Measurements from ENCODE around the gene ATP1A3.
"Not testable (repeated sequence)": the region's sequence is repeated elsewhere in the genome, so short reads cannot be mapped to it uniquely, and the experiment has no call there.

The ATP1A3 gene

DNA sequence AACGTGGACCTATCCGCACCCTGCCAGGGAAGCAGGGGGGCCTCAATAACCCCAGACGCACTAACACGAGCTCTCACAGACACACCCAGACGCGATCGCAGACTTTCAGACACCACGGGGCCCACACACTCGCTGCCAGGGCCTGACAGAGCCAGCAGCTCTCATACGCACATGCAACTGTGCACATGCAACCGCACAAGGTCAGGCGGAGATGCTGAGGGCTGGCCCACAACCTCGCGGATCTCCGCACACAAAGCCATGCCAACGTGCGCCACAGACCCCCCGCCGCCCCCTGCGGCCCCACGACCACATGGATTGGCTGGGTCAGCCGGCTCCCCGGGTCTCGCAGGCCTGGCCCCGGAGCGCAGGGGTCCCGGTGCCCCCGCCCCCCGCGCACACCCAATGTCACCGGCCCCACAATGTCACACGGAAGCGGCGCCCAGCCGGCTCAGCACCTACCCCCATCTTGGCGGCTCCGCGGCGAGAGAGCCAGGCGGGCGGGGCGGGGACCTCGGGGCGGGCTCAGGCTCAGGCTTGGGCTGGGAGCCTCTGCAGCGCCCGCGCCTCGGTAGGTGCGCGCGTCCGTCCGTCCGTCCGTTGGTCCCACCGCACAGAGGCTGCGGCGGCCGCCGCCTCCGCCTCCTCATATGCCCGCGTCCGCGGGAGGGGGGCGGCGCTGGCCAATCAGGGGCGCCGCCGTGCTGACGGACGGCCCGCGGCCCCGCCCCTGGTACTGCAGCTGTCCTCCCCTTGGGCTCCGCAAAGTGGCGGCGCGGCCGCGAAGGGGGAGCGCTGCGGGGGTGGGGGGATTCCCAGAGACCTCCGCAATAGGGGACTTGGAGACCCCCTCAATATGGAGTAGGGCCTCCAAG, at the start of gene ATP1A3:
Gene ATP1A3, minus strand, starts transcription at position 619 of the 872 bp plus-strand sequence. Its CDS starts 154 bp downstream, at position 465.
- DNase-seq: peak; percentile 95

- no peak for DNase-seq
These were observed 48.6 kb upstream of the ATP1A3 start for GRCh38 chr19:42042455-42043170.

- DNase-seq: not testable (repeated sequence)
These were observed 46.5 kb upstream of the ATP1A3 start for GRCh38 chr19:42040491-42040890.

- no peak for DNase-seq
These were observed 46.0 kb upstream of the ATP1A3 start for GRCh38 chr19:42040031-42040430.

DNA sequence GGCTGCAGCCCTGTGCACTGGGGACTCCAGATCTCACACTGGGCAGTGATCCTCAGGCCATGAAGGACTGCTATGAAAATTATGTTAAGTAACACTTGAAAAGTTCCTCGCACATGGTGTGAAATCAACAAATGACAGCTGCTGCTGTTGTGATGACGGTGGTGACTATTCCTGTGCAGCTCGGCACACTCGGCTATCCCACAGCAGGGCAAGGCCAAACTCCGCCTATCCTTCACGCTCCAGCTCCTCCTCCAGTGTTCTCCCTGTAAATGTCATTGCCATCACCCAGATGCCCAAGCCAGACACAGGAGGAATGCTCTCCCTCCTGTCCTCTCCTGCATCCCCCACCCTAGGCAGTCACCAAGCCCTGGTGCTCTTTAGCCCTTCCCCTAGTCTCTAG, 44.6 kb upstream of the ATP1A3 start:
- DNase-seq: peak; percentile 95

DNA sequence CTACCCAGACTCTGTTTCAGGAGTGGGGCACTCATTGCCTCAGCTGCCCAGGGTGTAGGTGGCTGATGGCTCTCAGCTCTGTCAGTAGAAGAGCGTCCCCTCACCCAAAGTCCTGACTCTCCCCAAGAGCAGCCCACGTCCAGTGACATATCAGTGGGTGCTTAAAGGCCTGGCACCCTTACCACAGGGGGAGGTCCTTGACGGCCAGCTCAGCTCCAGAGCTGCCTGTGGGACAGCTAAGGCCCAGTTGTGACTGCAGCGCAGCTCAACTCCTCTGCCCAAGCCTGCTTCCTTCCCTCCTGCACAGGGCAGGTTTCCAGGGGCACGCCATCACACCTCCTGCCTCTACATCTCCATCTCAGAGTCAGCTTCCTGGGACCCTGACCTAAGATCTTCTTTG, 43.6 kb upstream of the ATP1A3 start:
- no peak for DNase-seq

- DNase-seq: peak; percentile 87
These were observed 40.8 kb upstream of the ATP1A3 start for GRCh38 chr19:42034640-42035391.

DNA sequence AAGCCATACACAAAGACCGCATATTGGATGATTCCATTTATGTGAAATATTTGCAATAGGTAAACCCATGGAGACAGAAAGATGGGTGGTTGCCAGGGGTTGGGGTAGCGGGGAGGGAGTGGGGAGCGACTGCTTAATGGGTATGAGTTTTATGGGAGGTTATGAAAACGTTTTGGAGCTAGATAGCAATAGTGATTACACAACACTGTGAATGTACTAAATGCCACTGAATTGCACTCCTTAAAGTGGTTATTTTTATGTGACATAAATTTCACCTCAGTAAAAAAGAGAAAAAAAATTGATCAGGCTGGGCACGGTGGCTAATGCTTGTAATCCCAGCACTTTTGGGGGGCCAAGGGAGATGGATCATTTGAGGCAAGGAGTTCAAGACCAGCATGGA, 39.4 kb upstream of the ATP1A3 start:
- DNase-seq: no peak

DNA sequence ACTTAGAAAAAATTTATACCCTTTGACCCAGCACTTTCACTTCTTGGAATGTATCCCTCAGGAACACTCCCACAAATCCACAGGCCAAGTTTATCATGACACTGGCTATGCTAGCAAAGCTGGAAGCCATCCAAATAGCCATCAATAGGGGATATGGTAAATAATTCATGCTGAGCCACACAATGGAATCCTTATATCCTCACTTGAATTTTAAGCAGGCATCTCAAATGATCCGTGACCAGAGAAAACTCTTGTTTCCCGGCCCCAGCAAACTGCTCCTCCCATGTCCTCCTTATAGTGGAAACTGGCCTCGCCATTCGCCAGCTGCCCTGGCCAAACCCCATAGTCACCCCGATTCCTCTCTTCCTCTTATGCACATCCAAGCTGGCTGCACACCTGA, 38.4 kb upstream of the ATP1A3 start:
- peak; percentile 91 for DNase-seq

- DNase-seq: no peak
These were observed 36.8 kb upstream of the ATP1A3 start for GRCh38 chr19:42030645-42031440.

DNA sequence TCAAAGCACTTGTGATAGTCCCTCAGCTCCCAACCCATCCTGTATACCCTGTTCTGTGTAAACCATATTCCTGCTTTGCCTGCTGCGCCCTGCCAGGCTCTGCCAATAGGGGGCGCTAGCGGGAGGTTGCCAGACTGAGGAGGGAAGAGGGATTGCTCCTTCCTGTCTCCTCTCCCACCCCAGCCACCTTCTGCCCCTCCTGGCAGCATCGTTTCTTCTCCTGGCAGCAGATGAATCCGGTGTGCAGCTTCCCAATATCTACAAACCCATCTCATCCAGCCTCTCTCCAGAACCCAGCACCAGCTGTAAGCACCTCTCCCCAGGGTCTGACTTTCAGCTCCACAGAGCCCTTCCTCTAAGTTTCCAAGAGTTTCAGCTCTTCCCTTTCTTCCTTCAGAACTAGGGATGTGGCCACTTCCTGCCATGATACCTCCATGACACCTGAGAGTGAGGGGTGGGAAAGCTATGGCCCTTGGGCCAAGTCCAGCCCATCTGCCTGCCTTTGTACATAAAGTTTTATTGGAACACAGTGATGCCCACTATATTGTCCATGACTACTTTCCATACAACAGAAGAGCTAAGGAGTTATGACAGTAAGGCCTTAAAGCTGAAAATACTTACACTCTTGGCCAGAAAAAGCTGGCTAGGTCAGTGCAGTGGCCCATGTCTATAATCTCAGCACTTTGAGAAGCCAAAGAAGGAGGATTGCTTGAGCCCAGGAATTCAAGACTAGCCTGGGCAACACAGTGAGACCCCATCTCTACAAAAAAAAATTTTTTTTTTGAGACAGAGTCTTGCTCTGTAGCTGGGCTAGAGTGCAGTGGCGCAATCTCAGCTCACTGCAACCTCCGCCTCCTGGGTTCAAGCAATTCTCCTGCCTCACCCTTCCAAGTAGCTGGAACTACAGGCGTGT, 34.5 kb upstream of the ATP1A3 start:
- peak; percentile 53 for DNase-seq

- no peak for DNase-seq
These were observed 30.6 kb upstream of the ATP1A3 start for GRCh38 chr19:42024622-42025111.

- no peak for DNase-seq
These were observed 29.9 kb upstream of the ATP1A3 start for GRCh38 chr19:42023943-42024260.

GRCh38 chr19:42023121-42023942, 29.3 kb upstream of the ATP1A3 start:
- peak; percentile 73 for DNase-seq

- no peak for DNase-seq
These were observed 28.6 kb upstream of the ATP1A3 start for GRCh38 chr19:42022616-42023015.

DNA sequence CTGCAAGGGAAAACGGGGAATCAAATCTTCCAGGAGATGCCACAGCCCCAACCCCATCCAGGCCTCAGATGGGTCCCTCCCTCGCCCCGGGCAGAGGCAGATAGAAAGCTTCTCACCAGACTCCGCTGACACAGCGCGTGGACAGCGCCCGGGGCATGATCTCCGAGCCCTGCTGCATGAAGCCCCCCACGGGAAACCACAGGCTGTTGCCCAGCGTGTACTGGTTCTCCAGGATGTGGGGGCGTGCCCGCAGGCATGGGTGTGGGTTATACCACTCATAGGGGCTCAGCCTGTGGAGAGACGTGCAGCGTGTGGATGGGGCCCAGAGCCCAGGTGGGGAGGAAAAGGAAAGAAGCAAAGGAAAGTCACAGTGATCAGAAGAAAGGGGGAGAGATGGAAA, 27.2 kb upstream of the ATP1A3 start:
- no peak for DNase-seq

GRCh38 chr19:42018503-42019193, 24.6 kb upstream of the ATP1A3 start:
- no peak for DNase-seq

DNA sequence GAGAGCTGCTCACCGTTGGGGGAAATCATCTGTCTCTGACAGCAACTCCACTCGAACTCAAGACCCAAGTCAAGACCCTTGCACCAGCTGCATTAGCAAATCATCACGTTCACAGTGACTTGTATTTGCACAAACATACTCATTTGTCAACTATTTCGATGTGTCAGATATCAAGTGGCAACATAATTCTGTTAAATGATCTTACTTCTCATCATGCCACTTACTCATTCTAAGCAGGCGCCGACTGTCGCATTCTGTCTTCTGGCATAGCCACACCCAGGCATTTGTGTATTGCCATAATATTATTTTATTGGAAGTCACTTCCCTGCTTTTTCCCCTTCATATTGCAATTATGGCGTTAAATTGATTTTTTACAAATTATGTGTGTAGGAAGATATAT, 23.0 kb upstream of the ATP1A3 start:
- no peak for DNase-seq

DNA sequence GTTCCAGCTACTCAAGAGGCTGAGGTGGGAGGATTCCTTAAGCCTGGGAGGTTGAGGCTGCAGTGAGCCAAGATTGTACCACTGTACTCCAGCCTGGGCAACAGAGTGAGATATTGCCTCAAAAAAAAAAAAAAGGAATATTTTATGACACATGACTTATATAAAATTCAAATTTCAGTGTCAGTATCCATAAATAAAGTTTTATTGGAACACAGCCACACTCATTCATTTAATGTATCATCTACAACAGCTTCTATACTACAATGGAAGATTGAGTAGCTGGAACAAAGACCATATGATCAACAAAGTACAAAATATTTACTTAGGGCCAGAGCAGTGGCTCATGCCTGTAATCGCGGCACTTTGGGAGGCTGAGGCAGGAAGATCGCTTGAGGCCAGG, 18.7 kb upstream of the ATP1A3 start:
- not testable (repeated sequence) for DNase-seq

Measured in DMS53 (cell line).